Loucy (cell line): Measurements from ENCODE around the gene BTBD9.
A peak's percentile ranks its signal among the peaks of the same experiment; 100 is the strongest.

ENCODE experiments used
- EZH2phosphoT487 ChIP-seq: fragments of 200-600 bp; IDR thresholded peaks from 2 replicates; pipeline ENCODE4 v1.6.1; 2018; ENCODE audit warnings: antibody characterized with exemption, mild to moderate bottlenecking, moderate library complexity, borderline replicate concordance
- TF ChIP-seq, protein P1 (sequence below): fragments of 200-600 bp; sonication (generic); conservative IDR thresholded peaks from 2 replicates; pipeline ENCODE4 v1.5.1; 2014; ENCODE audit warnings: mild to moderate bottlenecking, antibody characterized with exemption, low read length

DNA sequence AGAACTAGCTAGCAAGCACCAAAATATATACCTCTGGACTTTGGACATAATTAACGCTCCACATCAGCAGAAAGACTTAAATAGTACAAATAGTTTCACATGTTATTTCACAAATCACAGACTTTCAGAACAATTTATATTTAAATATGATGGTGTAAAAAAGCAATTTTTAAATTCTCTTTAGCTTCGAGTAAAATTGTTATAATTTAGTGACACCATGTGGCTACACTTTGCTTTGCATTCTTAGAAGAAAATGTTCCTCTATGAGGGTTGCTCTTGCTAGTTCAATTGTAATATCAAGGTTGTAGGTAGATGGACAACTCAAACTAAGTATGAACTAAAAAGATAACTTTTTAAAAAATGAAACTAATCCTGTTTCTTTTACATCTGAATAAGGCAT is 69.0 kb downstream of the BTBD9 start:
- TF ChIP-seq, protein P1, sequence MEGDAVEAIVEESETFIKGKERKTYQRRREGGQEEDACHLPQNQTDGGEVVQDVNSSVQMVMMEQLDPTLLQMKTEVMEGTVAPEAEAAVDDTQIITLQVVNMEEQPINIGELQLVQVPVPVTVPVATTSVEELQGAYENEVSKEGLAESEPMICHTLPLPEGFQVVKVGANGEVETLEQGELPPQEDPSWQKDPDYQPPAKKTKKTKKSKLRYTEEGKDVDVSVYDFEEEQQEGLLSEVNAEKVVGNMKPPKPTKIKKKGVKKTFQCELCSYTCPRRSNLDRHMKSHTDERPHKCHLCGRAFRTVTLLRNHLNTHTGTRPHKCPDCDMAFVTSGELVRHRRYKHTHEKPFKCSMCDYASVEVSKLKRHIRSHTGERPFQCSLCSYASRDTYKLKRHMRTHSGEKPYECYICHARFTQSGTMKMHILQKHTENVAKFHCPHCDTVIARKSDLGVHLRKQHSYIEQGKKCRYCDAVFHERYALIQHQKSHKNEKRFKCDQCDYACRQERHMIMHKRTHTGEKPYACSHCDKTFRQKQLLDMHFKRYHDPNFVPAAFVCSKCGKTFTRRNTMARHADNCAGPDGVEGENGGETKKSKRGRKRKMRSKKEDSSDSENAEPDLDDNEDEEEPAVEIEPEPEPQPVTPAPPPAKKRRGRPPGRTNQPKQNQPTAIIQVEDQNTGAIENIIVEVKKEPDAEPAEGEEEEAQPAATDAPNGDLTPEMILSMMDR: peak; percentile 80
- TF ChIP-seq EZH2phosphoT487: no peak
